Measurements from ENCODE around the gene USP30.

USP30 gene

DNA sequence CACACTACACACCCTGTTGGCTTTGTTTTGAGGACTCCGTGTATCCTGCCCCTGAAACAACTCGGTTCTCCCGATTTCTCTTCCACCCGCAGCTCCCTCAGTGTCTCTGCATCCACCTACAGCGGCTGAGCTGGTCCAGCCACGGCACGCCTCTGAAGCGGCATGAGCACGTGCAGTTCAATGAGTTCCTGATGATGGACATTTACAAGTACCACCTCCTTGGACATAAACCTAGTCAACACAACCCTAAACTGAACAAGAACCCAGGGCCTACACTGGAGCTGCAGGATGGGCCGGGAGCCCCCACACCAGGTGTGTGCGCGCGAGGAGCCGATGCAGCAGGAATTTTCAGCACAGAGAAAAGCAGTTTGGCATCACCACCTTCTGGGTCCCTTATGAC lies 30.4 kb downstream of the USP30 start:
- Histone ChIP-seq H3K4me1 (ENCODE audit: control insufficient read depth, insufficient read depth, low read length) (no peaks in the 10 kb centered on the region), H3K4me3 (ENCODE audit: low read depth, low read length) (no peak overlapping the region), H3K36me3 (ENCODE audit: control insufficient read depth, insufficient read depth, low read length) (peaks cover 35% of the 10 kb centered on the region)

DNA sequence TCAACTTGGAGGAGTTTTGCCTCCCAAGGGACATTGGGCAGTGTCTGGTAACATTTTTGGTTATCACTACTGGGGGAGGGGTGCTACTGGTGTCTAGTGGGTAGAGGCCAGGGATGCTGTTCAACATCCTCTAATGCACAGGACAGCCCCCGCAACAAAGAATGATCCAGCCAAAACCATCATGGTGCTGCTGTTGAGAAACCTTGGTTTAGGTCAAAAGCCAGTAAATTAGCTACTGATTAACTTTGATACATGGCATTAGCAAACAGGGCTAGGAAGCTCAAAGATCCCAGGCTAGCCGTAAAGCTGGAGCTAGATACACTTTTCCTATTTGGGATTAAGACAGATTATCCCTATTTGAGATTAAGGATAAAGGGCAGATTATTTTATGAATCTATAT lies 32.0 kb downstream of the USP30 start:
- no peak overlapping the region for H3K27ac ChIP-seq (ENCODE audit: low read depth, low read length)
- H3K4me3 ChIP-seq (ENCODE audit: low read depth, low read length) = no peak overlapping the region
- H3K4me1 ChIP-seq (ENCODE audit: control insufficient read depth, insufficient read depth, low read length) = no peaks in the 10 kb centered on the region
- H3K9me3 ChIP-seq (ENCODE audit: control insufficient read depth, insufficient read depth, low read depth, low read length) = no peaks in the 10 kb centered on the region
- peaks cover 51% of the 10 kb centered on the region for H3K36me3 ChIP-seq (ENCODE audit: control insufficient read depth, insufficient read depth, low read length)
- no peaks in the 10 kb centered on the region for H3K27me3 ChIP-seq (ENCODE audit: control insufficient read depth, insufficient read depth, low read length)
- no peak overlapping the region for H3K9ac ChIP-seq (ENCODE audit: low read length)

More for the DNA sequence above, 30.4 kb downstream of the USP30 start:
- Histone ChIP-seq H3K9me3 (ENCODE audit: control insufficient read depth, insufficient read depth, low read depth, low read length) (no peaks in the 10 kb centered on the region), H3K27ac (ENCODE audit: low read depth, low read length) (no peak overlapping the region), H3K27me3 (ENCODE audit: control insufficient read depth, insufficient read depth, low read length) (no peaks in the 10 kb centered on the region), H3K9ac (ENCODE audit: low read length) (no peak overlapping the region)

DNA sequence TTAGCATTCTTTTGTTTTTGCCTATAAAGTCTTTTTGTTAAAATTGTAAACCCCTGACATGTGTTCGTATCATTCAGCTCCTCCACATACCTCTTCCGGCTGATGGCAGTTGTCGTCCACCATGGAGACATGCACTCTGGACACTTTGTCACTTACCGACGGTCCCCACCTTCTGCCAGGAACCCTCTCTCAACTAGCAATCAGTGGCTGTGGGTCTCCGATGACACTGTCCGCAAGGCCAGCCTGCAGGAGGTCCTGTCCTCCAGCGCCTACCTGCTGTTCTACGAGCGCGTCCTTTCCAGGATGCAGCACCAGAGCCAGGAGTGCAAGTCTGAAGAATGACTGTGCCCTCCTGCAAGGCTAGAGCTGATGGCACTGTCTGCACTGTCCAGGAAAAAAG lies 33.2 kb downstream of the USP30 start:
- Histone ChIP-seq H3K9me3 (ENCODE audit: control insufficient read depth, insufficient read depth, low read depth, low read length) (no peaks in the 10 kb centered on the region), H3K9ac (ENCODE audit: low read length) (no peak overlapping the region), H3K4me3 (ENCODE audit: low read depth, low read length) (no peak overlapping the region), H3K27me3 (ENCODE audit: control insufficient read depth, insufficient read depth, low read length) (no peaks in the 10 kb centered on the region), H3K36me3 (ENCODE audit: control insufficient read depth, insufficient read depth, low read length) (peaks cover 61% of the 10 kb centered on the region), H3K4me1 (ENCODE audit: control insufficient read depth, insufficient read depth, low read length) (no peaks in the 10 kb centered on the region), H3K27ac (ENCODE audit: low read depth, low read length) (no peak overlapping the region)

DNA sequence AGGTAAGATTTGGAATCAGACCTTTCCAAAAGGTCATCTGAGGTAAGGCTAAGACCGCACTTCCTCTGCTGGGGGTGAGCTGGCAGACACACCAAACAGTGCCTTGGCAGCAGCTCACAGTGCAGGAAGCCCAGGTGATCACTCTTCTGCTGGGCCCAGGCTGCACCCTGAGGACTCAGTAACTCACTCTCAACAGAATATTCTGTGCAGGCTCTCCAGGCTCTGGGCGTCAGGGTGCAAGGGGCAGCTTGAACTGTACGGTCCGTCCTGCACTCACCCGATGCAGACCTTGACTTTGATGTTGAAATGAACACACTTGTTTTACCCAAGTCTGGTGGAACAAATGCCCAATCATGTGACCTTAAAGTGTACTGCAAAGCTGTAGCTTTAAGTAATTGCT lies 34.9 kb downstream of the USP30 start:
- H3K36me3 ChIP-seq (ENCODE audit: control insufficient read depth, insufficient read depth, low read length) = peaks cover 57% of the 10 kb centered on the region

DNA sequence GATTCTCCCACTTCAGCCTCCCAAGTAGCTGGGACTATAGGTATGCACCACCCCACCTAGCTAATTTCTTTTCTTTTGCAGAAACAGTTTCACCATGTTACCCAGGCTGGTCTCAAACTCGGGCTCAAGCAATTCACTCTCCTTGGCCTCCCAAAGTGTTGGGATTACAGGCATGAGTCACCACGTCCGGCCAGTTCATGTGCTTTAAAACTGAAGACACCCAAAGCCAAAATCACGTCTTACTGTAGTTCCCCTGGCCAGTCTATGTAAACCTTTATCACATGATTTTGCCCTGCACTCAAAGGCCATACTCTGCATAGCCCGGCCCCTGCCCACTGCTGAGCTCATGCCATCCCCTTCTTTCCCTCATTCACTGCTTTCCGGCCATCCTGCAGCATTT lies 36.4 kb downstream of the USP30 start:
- H3K36me3 ChIP-seq (ENCODE audit: control insufficient read depth, insufficient read depth, low read length) = peaks cover 50% of the 10 kb centered on the region
- no peak overlapping the region for H3K27ac ChIP-seq (ENCODE audit: low read depth, low read length)

More for the DNA sequence above, 34.9 kb downstream of the USP30 start:
- no peak overlapping the region for H3K4me3 ChIP-seq (ENCODE audit: low read depth, low read length)
- no peak overlapping the region for H3K27ac ChIP-seq (ENCODE audit: low read depth, low read length)
- no peaks in the 10 kb centered on the region for H3K9me3 ChIP-seq (ENCODE audit: control insufficient read depth, insufficient read depth, low read depth, low read length)
- no peak overlapping the region for H3K9ac ChIP-seq (ENCODE audit: low read length)
- H3K4me1 ChIP-seq (ENCODE audit: control insufficient read depth, insufficient read depth, low read length) = peaks cover under 1% of the 10 kb centered on the region; the same call in 1 of the 2 replicates
- H3K27me3 ChIP-seq (ENCODE audit: control insufficient read depth, insufficient read depth, low read length) = no peaks in the 10 kb centered on the region

DNA sequence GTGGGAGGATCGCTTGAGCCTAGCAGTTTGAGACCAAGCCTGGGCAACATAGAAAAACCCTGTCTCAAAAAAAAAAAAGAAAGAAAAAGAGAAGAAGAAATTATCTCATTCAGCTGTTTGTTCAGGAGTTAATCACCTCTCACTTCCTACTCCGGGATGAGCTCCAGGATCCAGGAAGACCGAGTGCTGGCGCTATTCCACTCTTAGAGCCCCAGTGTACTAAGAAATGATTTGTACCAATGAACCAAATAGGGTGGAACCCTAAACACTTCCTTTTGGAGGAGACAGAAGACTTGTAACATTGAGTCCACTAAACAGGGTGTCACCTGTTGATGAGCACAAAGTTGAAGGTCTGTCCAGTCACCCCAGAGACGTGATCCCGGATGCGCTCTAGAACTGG lies 37.3 kb downstream of the USP30 start:
- Histone ChIP-seq H3K4me1 (ENCODE audit: control insufficient read depth, insufficient read depth, low read length) (peaks cover 11% of the 10 kb centered on the region), H3K27ac (ENCODE audit: low read depth, low read length) (no peak overlapping the region), H3K9me3 (ENCODE audit: control insufficient read depth, insufficient read depth, low read depth, low read length) (no peaks in the 10 kb centered on the region), H3K36me3 (ENCODE audit: control insufficient read depth, insufficient read depth, low read length) (peaks cover 50% of the 10 kb centered on the region), H3K27me3 (ENCODE audit: control insufficient read depth, insufficient read depth, low read length) (no peaks in the 10 kb centered on the region; the same call in 1 of the 2 replicates), H3K9ac (ENCODE audit: low read length) (no peak overlapping the region), H3K4me3 (ENCODE audit: low read depth, low read length) (no peak overlapping the region)

More for the DNA sequence above, 36.4 kb downstream of the USP30 start:
- Histone ChIP-seq H3K27me3 (ENCODE audit: control insufficient read depth, insufficient read depth, low read length) (no peaks in the 10 kb centered on the region; the same call in 1 of the 2 replicates), H3K4me1 (ENCODE audit: control insufficient read depth, insufficient read depth, low read length) (peaks cover 11% of the 10 kb centered on the region), H3K9ac (ENCODE audit: low read length) (no peak overlapping the region), H3K4me3 (ENCODE audit: low read depth, low read length) (no peak overlapping the region), H3K9me3 (ENCODE audit: control insufficient read depth, insufficient read depth, low read depth, low read length) (no peaks in the 10 kb centered on the region)

DNA sequence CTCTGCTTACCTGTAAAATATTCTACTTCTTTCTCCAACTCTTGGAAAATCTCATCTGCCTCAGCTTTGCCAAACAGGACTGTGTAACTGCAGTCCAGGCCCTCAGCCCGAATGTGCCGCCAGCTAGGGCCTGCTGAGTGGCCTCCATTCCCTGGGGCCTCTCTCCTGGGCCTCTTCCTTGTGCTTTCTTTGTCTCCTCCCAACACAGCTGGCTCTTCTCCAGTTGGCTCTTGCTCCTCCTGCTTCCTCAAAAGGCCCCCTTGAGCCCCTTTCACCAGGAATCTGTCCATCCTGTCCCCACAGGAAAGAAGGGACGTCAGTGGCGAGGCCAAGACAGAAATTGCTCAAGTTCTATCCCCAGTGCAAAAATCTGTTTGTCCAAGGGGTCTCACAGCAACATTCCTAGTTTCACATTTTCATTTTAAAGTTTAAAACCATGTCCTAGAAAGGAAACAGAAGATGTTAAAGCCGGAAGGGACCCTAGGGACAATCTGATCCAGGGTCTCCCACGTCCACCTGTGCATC lies 40.2 kb downstream of the USP30 start:
- H3K27ac ChIP-seq (ENCODE audit: low read depth, low read length) = no peak overlapping the region
- peaks cover 11% of the 10 kb centered on the region for H3K4me1 ChIP-seq (ENCODE audit: control insufficient read depth, insufficient read depth, low read length)
- peaks cover 34% of the 10 kb centered on the region for H3K36me3 ChIP-seq (ENCODE audit: control insufficient read depth, insufficient read depth, low read length)
- no peaks in the 10 kb centered on the region for H3K9me3 ChIP-seq (ENCODE audit: control insufficient read depth, insufficient read depth, low read depth, low read length)
- peak overlapping the region; percentile 56 for H3K4me3 ChIP-seq (ENCODE audit: low read depth, low read length)
- no peak overlapping the region for H3K9ac ChIP-seq (ENCODE audit: low read length)
- H3K27me3 ChIP-seq (ENCODE audit: control insufficient read depth, insufficient read depth, low read length) = no peaks in the 10 kb centered on the region; the same call in 1 of the 2 replicates

DNA sequence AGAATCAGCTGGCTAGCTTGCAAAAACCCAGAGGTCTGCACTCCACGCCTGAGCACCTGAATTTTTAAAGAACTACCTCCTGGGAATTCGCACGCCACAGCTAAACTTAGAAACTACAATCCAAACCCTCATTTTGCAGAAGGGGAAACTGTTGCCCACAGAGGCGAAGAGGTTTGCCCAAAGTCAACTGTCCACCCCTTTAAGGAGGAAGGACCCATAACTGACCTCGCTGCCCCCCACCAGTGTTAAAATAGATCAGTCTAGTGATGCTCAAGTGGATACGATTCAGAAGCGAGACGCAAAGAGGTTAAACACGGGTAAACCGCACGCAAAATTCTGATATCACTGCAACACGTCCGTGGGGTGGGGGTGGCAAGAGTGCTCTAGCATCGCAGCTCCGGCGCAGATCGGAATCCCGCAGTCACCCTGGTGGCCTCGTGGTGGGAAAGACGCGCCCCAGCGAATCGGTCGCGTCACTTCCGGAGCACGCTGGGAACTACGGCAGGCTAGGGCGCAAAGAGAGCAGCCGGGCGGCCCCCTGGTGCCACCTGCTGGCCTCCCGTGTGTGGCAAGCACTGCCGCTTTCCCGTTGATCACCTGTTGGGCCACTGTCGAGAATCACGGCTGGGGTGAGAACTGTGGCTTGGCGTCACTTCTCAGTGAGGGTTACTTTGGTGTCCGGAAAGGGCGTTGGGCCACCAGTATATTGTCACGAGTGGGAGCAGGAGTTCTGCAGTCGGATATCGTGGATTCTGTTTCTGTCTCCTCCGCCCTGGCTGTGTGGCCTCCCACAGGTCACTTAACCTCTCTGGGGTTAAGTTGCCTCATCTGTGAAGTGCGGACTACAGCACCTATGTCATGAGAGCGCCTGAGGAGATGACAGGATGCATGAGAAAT lies 40.9 kb downstream of the USP30 start, which contains the start of gene ALKBH2:
TSS of gene ALKBH2 (minus strand) at position 451 of the 897 bp plus-strand sequence. CDS start 686 bp downstream, outside the sequence.
- Histone ChIP-seq H3K9ac (ENCODE audit: low read length) (peak within 1 kb of the TSS; percentile 60), H3K36me3 (ENCODE audit: control insufficient read depth, insufficient read depth, low read length) (peaks cover 27% of the 10 kb centered on the region), H3K4me1 (ENCODE audit: control insufficient read depth, insufficient read depth, low read length) (peaks cover 11% of the 10 kb centered on the region), H3K27ac (ENCODE audit: low read depth, low read length) (no peak within 1 kb of the TSS), H3K9me3 (ENCODE audit: control insufficient read depth, insufficient read depth, low read depth, low read length) (no peaks in the 10 kb centered on the region), H3K27me3 (ENCODE audit: control insufficient read depth, insufficient read depth, low read length) (no peaks in the 10 kb centered on the region; the same call in 1 of the 2 replicates), H3K4me3 (ENCODE audit: low read depth, low read length) (peak within 1 kb of the TSS; percentile 56)

DNA sequence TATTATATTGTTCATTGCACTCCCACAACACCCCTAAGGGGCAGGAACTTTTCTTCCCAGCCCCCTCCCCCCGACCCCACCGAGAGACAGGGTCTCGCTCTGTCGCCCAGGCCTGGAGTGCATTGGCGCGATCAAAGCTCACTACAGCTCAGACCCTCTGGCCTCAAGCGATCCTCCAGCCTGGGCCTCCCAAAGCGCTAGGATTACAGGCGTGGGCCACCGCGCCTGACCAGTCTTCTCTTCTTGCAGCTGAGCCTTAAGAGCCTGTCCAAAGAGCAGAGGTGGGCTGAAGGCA lies 44.7 kb downstream of the USP30 start:
- no peaks in the 10 kb centered on the region; the same call in 1 of the 2 replicates for H3K27me3 ChIP-seq (ENCODE audit: control insufficient read depth, insufficient read depth, low read length)
- H3K4me1 ChIP-seq (ENCODE audit: control insufficient read depth, insufficient read depth, low read length) = peaks cover 11% of the 10 kb centered on the region
- no peak overlapping the region for H3K27ac ChIP-seq (ENCODE audit: low read depth, low read length)
- no peaks in the 10 kb centered on the region for H3K9me3 ChIP-seq (ENCODE audit: control insufficient read depth, insufficient read depth, low read depth, low read length)
- peak overlapping the region; percentile 76 for H3K4me3 ChIP-seq (ENCODE audit: low read depth, low read length)
- H3K9ac ChIP-seq (ENCODE audit: low read length) = peak overlapping the region; percentile 95
- H3K36me3 ChIP-seq (ENCODE audit: control insufficient read depth, insufficient read depth, low read length) = peaks cover 36% of the 10 kb centered on the region

DNA sequence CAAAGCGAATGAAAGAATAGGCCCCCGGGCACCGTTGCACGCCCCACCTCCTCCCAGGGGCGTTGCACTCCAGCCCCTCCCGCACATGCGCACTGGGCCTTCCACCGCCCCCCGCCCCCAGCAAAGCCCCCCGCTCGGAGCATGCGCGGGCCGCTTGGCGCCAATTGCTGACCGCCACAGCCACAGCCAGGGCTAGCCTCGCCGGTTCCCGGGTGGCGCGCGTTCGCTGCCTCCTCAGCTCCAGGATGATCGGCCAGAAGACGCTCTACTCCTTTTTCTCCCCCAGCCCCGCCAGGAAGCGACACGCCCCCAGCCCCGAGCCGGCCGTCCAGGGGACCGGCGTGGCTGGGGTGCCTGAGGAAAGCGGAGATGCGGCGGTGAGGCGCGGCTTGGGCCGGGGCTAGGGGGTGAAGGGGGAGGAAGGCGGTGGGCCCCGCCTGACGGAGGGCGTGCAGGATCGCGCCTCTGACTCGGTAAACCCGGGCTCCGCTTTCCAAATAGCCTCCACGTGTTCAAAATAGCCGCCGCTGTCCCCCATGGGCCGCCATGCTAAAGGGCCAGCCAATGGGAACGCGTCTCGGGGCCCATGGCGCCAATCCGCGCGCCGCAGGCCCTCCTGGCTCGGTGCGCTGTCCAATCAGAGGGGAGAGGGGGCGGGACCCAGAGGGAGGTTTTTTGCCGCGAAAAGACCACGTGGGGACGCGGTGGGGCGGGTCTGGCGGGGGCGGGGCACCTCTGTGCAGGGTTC lies 45.2 kb downstream of the USP30 start, which contains the start of gene UNG:
TSS of gene UNG (plus strand) at position 163 of the 748 bp plus-strand sequence. CDS start at position 246, 83 bp downstream.
- Histone ChIP-seq H3K4me3 (ENCODE audit: low read depth, low read length) (peak within 1 kb of the TSS; percentile 76), H3K9me3 (ENCODE audit: control insufficient read depth, insufficient read depth, low read depth, low read length) (no peaks in the 10 kb centered on the region), H3K27me3 (ENCODE audit: control insufficient read depth, insufficient read depth, low read length) (no peaks in the 10 kb centered on the region; the same call in 1 of the 2 replicates), H3K36me3 (ENCODE audit: control insufficient read depth, insufficient read depth, low read length) (peaks cover 41% of the 10 kb centered on the region), H3K27ac (ENCODE audit: low read depth, low read length) (peak within 1 kb of the TSS; percentile 98), H3K9ac (ENCODE audit: low read length) (peak within 1 kb of the TSS; percentile 95), H3K4me1 (ENCODE audit: control insufficient read depth, insufficient read depth, low read length) (peaks cover 7% of the 10 kb centered on the region)

Measured in HUES6 (cell line).